ENCODE data around the gene VAMP8.

Gene VAMP8

DNA sequence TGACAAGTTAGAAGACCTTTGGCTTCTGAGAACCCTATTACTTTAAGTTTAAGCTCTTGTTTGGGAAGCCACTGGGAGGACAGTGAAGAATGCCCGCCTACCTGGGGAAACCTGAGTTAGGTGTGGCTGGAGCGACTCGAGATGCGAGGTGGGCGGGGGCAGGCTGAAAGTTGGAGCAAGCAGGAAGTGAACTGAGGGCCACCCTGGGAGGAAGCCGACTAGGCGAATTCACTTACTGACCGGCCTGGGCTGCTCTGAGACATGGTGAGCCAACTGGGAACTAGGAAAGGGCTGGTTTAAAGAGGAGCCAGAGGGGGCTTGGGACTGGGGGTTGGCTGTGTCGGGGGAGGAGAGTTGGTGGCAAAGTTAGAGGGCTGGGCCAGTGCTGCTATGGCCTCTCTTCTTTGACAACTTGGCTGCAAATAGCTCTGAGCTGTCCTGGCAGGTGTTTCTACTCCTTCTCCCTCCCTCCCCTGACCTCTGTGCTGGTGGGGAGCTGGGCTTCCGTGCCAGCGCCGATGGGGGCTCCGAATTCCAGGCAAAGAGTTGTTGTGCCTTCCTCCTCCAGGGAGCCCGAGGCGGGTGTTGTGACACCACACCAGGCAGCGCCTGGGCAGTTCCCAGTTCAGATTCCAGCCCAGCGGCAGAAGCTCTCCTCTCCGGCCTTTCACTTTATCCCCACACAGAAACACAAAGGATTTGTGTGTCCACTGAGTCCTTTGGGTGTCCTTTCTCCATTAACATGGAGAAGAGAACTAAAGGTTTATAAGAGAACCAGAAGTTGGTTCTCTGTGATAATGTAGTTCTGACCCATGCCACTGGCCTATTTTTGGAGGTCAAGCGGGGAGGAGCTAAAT lies at the start of gene VAMP8:
TSS of gene VAMP8 (plus strand) at position 201 of the 857 bp plus-strand sequence. CDS start at position 262, 61 bp downstream.
- no peak for DNase-seq (ENCODE audit: low read depth)
- no peak within 1 kb of the TSS for H3K4me3 ChIP-seq (replicated peaks; ENCODE audit: low read depth, low read length)
- TF ChIP-seq, protein P1, sequence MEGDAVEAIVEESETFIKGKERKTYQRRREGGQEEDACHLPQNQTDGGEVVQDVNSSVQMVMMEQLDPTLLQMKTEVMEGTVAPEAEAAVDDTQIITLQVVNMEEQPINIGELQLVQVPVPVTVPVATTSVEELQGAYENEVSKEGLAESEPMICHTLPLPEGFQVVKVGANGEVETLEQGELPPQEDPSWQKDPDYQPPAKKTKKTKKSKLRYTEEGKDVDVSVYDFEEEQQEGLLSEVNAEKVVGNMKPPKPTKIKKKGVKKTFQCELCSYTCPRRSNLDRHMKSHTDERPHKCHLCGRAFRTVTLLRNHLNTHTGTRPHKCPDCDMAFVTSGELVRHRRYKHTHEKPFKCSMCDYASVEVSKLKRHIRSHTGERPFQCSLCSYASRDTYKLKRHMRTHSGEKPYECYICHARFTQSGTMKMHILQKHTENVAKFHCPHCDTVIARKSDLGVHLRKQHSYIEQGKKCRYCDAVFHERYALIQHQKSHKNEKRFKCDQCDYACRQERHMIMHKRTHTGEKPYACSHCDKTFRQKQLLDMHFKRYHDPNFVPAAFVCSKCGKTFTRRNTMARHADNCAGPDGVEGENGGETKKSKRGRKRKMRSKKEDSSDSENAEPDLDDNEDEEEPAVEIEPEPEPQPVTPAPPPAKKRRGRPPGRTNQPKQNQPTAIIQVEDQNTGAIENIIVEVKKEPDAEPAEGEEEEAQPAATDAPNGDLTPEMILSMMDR (IDR thresholded peaks at IDR 0.05; ENCODE audit: low read length, missing control alignments) = no peak

DNA sequence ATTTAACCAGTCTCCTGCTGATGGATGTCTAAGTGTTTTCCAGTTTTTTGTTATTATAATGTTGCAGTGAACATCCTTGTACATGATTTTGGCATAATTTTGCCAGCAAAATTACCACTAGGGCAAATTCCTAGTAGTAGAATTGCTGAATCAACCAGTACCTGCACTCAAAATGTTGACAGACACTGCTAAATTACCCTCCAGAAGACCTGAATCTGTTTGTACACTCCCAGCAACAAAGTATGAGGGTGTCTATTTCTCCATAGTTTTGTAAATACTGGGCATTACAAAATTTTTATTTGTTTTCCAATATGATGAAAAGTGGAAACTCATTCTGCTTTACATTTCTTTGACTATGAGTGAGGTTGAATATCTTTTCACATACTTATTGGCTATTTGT lies 49.6 kb upstream of the VAMP8 start:
- no peak for DNase-seq (ENCODE audit: low read depth)

DNA sequence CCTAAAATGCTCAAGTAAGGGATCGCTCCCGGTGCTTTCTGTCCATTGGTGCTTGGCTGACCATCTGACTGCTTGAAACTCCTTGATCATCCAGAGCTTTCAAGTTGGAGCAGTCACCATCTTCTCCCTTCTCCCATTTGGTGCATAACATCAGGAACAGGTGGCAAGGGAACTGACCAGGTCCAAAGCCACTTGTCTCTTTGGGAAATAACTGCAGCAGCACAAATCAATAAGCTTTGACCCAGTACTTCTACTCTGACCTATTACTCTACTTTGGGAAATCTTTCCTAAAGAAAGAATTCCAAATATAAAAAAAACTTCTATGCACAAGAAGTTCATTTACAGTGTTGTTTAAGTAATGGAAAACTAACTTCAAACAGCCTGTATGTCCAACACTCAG lies 49.0 kb upstream of the VAMP8 start:
- TF ChIP-seq, protein P1 (IDR thresholded peaks at IDR 0.05; ENCODE audit: low read length, missing control alignments) = no peak
- H3K4me3 ChIP-seq (replicated peaks; ENCODE audit: low read depth, low read length) = no peak overlapping the region
- no peak for DNase-seq (ENCODE audit: low read depth)

More for the DNA sequence above, 49.6 kb upstream of the VAMP8 start:
- TF ChIP-seq, protein P1 (IDR thresholded peaks at IDR 0.05; ENCODE audit: low read length, missing control alignments) = no peak
- H3K4me3 ChIP-seq (replicated peaks; ENCODE audit: low read depth, low read length) = no peak overlapping the region

DNA sequence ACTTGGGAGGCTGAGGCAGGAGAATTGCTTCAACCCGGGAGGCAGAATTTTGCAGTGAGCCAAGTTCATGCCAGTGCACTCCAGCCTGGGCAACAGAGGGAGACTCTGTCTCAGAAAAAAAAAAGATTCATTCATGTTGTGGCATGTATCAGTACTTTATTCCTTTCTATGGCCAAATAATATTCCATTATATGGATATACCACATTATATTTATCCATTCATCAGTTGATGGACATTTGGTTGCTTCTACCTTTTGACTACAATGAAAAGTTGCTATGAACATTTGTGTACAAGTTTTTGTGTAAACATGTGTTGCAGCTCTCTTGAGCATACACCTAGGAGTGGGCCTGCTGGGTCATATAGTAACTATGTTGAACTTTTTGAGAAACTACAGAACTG lies 47.6 kb upstream of the VAMP8 start:
- H3K4me3 ChIP-seq (replicated peaks; ENCODE audit: low read depth, low read length) = no peak overlapping the region
- no peak for DNase-seq (ENCODE audit: low read depth)
- TF ChIP-seq, protein P1 (IDR thresholded peaks at IDR 0.05; ENCODE audit: low read length, missing control alignments) = no peak

DNA sequence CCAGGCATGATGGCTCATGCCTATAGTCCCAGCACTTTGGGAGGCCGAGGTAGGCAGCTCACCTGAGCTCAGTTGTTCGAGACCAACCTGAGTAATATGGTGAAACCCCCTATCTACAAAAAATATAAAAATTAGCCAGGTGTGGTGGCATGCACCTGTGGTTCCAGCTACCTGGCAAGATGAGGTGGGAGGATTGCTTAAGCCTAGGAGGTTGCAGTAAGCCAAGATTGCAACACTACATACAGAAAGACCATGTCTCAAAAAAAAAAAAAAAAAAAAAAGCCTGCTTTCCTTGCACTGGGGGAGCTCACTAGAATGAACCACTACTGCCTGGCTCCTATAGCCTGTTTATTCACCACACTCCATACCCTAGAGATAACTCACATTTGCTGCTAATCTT lies 45.8 kb upstream of the VAMP8 start:
- H3K4me3 ChIP-seq (replicated peaks; ENCODE audit: low read depth, low read length) = no peak overlapping the region
- no peak for DNase-seq (ENCODE audit: low read depth)
- TF ChIP-seq, protein P1 (IDR thresholded peaks at IDR 0.05; ENCODE audit: low read length, missing control alignments) = no peak

DNA sequence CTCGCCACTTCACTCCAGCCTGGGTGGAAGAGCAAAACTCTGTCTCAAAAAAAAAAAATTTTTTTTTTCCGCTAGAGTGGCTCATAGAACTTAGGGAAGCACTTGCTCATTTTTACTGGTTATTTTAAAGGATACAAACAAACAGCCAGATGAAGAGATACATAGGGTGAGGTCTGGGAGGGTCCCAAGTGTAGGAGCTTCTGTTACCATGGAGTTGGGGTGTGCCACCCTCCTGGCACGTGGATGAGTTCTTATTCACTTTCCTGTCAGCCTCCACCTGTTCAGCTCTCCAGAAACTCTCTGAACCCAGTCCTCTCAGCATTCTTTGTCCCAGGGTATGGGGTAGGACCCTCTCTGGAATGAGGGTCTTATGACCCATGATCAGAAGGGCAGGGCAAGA lies 43.3 kb upstream of the VAMP8 start:
- H3K4me3 ChIP-seq (replicated peaks; ENCODE audit: low read depth, low read length) = no peak overlapping the region
- no peak for DNase-seq (ENCODE audit: low read depth)
- TF ChIP-seq, protein P1 (IDR thresholded peaks at IDR 0.05; ENCODE audit: low read length, missing control alignments) = no peak

DNA sequence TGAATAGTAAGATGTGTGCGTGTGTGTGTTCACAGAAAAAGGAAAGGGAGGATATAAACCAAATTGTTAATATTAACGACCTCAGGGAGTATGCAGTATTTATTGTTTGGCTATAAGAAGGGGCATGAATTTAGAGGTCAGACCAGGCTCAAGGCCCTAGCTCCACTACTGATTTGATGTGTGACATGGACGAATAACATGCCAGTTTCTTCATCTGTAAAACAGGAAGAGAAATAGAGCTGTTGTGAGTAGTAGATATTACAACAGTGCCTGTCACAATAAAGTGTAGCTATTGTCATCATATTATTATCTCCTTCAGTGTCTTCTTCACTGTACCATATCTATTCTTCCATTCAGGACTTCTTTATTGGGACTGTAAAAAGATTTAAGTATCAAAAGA lies 42.5 kb upstream of the VAMP8 start:
- H3K4me3 ChIP-seq (replicated peaks; ENCODE audit: low read depth, low read length) = no peak overlapping the region
- DNase-seq (ENCODE audit: low read depth) = no peak
- TF ChIP-seq, protein P1 (IDR thresholded peaks at IDR 0.05; ENCODE audit: low read length, missing control alignments) = no peak
